Fibroblast of skin of scalp (primary cell): ENCODE data around the gene UBXN10.

Source experiments
- DNase-seq: peaks from one replicate; pipeline ENCODE4 v3.0.0-alpha.2; 2013

Gene UBXN10

DNA sequence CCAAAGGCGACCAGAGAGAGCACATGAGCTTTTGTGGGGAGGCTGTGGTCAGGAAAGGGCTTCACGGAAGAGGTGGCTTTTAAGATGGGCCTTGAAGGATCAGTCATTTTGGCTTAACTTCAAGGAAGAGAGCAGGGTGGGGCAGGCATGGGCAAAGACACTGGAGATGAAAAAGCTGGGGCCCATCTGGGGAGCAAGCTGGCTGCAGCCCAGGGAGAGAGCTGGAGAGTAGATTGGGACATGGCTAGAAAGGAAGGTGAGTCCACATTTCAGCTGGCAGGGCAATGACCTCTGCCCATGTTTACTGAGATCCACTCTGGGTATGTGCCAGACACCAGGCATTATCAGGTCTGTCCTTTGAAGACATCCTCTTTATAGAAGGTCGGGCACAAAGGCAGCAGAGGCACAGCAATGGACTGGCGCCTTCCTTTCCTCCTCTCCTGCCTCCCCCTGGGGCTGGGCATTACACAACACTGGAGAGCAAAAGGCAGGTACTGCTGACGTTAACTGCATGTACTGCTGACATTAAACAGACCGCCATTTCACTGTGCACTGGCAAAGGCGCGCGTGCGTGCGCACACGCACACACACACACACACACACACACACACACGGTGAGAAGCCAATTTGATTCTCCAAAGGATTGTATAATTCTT lies 2.2 kb upstream of the UBXN10 start:
- DNase-seq: no peak

DNA sequence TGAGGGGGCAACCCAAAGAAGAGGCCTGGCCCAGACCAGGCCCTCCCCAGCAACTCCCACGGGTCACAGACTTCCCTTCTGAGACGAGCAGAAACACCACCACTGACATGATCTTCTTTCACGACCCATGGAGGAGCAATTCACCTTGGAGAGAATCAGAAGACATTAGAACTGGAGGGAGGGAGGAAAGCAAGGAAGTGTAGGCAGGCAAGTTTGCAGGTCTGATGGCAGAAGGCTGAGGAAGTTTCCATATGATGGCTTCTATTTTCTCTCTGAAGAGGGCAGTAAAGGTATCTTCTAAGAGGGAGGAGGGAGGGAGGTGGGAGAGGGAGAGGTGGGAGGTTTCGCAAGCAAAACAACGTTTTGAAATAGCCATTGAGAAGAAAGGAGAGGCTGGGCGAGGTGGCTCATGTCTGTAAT lies 1.4 kb upstream of the UBXN10 start:
- DNase-seq: no peak

DNA sequence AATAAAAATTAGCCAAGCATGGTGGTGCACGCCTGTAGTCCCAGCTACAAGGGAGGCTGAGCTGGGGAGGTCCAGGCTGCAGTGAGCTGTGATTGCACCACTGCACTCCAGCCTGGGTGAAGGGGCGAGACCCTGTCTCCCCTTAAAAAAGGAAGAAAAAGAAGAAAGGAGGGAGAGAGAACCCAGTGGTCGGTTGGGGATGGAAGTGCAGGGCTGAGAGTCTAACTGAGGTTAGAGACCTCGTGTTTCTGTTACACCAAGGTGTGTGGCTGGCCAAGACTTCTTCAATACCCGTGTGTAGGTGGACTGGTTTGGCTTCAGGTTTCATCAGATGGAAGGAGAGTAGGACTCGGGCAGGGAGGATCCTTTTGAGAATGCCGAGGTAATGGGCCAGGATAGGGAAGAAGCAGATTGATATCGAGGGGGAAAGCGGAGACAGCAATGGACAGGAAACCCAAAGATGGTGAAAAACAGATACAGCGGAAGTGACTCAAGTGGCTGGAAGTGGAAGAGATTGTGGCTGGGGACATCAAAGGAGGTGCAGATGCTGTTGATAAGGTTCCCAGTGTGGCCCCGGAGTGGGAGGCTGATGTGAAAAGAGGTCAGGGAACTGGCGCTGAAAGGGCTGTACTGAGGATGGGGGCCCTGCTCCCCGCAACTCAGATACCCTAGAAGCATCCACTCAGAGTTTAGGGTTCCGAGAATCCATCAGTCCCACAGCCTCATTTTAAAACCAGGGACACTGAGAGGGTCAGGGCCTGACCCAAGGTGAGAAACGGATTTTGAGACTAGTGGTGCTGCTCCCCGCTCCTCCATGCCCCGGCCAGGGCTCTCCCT lies 681 bp upstream of the UBXN10 start:
- DNase-seq: no peak

DNA sequence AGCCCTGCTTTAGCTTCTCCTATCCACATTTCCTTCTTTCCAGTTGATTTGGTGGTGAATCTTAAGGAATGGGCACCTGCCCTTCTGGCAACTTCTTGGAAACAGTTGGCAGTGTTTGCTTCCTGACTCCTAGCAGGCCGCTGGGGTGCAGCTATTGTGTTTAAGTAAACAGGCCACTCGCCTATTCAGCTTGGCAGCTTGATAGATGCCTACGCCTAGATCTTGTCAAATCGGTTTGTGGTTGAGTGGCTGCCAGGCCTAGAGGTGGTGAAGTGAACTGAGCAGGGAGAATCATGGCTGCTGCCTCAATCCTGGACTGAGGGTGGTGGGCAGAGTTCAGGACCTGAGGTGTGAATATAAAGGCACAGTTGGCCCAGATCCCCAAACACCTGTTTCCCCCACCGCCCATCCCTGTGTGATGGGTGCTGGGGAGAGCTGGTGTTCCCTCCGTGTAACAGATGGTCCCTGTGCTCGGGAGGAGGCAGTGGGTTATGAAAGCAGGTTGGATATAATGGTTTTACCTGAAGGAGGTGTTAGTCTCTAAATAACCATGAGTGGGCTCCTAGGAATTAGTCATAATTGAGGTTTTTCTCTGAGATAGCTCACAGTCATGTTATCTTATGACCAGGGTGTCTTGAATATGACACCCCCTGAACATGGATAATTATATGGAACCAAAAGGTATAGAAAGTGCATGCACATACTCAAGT lies 1.4 kb downstream of the UBXN10 start:
- DNase-seq: no peak

DNA sequence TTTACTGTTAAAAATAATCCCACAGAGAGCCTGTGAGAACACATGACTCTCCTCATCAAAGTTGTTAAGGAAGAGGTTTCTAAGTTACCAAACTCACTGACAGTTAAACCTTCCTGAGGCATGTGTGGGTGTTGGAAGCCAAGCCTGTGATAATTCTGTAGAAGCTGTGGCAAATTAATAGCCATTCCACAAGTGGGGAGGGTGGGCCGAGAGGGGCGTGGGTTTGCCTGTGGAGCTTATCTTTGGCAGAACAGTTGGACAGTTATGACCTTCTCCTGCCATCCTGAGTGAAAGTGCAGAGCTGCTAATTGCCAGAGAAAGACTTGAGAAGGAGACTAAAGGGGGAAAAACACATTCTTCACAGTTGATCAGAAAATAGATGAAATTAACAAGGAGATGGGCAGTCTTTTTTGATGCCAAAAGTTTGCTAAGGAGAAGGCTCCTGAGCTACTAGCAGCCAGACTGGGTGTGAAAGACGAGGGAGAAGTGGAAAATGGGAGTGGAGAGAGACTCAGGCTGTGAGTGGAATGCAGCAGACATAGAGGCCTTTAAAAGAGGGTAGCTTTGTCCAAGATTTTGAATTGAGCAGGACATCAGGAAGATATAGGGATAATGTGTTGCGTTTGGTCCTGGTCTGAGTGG lies 2.0 kb downstream of the UBXN10 start:
- no peak for DNase-seq

DNA sequence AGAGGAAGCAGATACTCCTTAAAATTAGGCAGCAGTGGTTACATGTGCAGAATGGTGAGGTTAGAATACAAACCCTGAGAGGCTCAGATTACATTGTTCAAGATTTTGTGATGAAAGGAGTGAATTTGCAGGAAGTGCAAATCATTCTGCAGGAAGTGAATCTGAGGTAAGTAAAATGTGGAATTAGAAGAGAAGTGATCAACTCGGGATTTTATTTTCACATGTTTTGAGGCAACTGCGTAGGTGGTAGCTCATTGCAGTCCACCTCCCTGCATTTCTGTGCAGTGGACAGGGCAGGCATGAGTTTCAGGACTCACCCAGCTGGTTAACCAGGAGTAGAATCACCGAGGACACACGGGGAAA lies 2.5 kb downstream of the UBXN10 start:
- DNase-seq: no peak

DNA sequence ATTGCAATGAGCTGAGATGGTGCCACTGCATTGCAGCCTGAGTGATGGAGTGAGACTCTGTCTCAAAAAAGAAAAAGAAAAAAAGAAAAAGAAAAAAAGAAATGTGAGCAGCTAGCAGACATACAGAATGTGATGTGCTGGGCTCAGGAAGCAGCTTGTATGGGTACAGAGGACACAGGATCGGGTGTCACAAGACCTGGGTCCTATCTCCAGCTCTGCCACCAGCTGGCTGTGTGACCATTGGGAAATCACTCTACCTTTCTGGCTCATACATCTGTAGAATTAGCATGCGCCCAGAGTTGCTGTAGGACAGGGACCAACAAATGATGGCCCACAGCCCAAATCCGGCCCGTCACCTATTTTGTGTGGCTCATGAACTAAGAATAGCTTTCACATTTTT lies 3.8 kb downstream of the UBXN10 start:
- DNase-seq: no peak

DNA sequence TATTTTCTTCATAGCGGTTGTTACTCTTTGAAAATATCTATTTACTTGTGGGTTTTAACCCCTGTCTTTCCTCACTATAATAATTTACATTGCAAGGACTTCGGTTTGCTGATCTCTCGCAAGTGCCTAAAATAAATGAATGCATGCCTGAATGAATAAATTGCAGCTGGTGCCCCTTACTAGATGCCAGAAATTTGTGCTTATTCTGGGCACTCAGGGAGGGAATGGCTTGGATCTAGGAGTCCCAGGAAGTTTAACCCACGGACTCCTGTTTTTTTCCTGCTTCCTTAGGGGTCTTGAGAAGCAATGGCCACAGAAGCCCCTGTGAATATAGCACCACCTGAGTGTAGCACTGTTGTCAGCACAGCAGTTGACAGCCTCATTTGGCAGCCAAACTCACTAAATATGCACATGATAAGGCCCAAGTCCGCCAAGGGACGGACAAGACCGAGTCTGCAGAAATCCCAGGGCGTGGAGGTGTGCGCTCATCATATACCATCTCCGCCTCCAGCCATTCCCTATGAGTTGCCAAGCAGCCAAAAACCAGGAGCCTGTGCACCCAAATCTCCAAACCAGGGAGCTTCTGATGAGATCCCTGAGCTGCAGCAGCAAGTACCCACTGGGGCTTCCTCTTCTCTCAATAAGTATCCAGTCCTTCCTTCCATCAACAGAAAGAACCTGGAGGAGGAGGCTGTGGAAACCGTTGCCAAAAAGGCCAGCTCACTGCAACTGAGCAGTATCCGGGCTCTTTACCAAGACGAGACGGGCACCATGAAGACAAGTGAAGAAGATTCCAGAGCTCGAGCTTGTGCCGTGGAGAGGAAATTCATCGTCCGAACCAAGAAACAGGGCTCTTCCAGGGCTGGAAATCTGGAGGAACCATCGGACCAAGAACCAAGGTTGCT lies 4.6 kb downstream of the UBXN10 start:
- DNase-seq: no peak

DNA sequence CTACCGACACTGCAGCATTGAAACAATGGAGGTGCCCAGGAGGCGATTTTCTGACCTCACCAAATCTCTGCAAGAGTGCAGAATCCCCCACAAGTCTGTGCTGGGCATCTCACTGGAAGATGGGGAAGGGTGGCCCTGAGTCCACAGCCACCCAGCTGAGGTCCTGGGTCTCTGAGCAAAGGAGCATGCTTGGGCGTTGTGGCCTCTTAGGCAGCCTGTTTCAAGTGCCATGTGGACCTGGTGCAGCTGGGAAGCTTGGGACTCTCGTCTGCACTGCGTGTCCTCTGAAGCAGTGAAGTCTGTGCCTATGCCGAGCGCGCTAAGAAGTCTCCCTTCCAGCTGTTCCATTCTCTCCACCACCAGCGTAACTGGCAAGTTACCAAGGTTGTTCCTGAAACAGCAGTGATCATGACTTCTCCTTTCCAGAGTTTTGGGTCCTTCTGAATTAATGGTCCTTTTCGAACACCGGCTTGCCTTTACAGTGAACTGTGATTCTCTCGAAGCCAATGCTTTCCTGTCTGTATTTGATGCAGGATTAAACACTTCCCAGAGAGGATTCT lies 5.5 kb downstream of the UBXN10 start:
- no peak for DNase-seq

DNA sequence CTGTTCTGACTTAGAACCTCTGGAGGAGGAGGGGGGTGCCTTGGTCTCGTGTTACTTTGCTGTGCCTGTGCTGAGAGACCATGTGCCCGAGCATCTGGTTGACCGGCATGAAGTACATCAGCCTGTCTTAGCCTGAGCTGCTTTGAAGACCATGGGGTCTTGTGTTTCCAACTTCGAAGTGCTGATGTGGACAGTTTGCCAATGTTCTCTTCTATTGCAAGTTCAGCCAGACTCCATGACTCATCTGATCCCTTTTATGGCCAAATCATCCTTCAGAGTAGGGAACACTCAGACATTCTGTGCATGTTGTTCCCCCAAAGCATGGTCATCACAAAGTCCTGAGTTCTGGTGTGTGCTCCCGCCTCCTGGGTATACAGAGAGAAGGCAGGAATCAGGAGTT lies 6.5 kb downstream of the UBXN10 start:
- no peak for DNase-seq

DNA sequence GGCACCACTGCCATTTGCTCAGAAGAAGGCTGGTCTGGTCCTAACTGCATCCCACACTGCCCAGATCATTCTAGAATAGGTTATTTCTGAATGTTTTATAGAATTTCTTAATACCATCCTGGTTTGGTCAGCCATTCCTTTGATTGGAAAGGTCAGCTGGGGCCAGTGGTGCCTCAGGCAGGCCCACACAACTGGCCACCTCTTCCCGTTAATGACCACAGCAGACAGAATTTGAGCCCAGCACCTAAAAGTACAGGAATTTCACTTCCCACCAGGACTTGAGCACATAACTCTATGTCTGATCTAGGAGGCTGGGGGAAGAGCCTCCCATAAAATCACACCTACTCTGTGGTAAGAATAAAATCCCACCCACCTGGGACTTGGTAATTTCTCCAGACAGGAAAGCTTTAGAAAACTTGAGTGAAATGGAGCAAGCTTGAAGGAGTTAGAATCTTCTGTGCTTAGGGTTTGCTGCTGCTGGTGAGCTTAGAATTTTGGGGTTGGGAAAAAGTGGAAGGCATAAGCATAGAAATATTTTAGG lies 7.0 kb downstream of the UBXN10 start:
- DNase-seq: no peak

DNA sequence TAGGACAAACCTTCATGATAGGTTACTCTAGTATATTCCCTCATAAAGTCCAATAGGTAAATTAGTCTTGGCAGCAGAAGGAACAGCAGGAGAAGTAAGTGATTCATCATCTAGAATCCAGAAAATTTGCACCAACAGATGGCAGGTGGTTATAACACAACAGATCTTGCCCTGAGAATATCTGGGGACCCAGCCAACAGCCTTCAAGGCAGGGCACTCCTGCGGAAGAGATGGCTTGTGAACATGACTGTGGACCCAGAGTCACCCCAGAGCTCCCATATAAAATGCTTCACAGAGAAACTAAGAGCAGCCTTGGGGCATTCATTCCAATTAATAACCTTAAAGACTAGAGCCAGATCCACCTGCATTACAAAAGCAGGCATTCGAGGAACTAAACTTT lies 8.3 kb downstream of the UBXN10 start:
- no peak for DNase-seq

DNA sequence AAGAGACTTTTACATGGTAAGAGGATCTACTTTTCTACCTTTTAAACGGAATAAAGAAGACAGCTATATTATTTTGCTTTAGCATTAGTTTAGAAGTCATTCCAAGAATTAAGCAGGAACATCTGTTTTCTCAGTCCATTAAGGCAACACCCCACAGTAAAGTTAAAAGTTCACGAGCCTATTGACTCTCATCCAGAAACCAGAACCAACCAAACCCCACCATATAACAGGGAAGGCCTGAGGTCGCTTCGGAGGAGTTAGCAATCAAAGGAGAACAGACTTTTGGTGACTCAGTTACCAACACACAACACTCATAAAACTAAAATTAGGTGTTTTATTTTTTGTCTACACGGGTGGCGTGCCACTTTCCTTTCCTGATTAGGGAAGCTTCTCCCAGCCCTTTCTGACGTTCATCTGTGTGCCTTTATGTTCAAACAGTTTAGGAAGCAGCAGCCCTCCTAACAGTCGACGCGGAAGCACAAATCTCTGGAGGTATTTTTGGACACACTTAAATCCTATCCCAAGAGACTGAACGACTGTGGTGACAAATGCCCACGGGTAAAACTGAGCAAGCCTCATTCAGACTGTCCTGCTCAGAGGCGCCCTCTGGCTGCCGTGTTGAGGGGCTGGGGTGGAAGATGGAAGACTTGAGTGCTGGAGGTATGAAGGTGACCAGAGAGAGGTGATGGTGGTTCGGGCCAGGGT lies 9.0 kb downstream of the UBXN10 start:
- peak; percentile 46 for DNase-seq

DNA sequence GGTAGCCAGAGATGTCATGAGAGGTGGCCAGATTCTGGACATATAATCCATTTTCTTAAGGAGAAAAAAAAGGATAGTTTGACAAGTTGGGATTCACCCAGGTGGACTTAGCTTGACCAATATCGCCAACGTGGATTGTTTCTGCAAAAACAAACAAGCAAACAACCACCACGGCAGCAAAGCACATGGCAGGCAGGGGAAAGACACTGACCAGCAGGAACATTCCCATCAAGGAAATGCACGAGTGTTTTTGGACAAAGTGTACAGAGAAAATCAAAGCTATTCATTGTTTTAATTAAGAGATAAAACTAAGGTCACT lies 9.5 kb downstream of the UBXN10 start:
- no peak for DNase-seq

DNA sequence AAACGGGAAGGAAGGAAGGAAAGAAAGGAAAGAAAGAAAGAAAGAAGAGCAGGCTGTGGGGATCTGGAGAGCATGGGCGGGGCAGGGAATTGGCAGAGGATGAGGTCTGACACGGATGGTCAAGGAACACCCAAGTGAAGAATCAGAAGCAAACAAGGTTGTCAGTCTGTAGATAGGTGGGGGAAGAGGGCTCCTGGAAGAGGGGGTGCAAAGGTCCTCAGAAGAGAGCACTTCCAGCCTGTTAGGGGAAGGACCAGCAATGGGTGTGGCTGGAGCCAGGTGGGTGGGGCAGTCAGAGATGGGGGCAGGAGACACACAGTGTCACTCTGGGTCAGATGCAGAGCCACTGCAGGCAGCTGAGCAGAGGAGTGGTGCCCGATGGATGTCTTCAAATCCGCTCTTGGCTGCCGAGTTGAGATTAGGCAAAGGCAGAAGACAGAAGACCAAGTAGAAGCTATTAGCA lies 11.5 kb downstream of the UBXN10 start:
- no peak for DNase-seq

DNA sequence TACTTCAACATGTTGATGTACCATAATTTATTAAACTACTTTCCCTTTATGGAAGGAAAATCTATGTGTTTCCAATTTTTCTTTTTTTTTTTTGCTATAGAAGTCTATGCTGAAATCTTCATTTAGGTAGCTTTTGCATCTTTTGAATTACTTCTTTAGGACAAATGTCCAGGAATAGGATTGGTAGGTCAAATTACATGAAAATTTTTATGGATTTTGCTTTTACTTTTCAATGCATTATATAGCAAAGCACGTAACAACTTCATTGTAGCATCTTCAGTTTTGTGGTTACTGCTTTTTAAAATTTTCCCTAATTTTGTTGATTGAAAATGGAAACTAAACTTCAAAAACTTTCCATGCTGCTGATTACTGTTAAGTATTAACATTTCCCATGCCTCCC lies 12.4 kb downstream of the UBXN10 start:
- no peak for DNase-seq

DNA sequence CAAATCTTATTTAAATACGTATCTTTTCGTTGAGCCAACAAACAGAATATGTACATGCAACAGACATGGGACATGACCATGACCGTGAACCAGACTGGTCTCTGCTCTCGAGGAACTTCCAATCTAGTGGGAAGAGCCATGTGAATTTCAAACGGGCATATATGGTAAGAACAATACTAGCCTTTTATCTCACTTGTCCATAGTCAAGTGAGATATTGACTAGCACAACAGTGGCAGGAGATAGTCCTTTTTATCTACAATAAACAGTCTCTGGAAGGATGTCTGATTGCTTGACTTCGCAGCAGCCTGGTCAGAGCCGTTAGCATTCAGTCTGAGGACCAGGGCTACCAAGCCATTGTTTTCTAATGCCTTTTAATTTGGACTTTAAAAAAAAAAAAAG lies 13.0 kb downstream of the UBXN10 start:
- DNase-seq: no peak

DNA sequence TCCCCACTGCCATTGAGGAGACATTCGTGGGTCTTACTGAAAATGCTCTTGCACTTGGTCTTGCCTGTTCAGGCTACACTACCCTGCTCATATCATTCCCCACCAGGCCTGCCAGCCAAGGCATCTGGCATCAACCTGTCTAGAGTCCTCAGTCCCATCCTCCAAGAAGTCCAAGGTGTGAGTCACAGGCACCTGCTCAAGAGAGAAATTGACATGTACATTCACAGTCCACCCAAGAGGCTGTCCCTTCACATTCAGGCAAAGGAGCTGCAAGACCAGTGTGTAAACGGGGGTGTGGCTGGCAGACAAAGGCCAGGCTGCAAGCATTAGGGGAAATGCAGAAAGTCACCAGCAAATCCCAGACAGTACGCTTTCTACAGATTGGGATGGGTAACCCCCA lies 13.5 kb downstream of the UBXN10 start:
- DNase-seq: no peak

DNA sequence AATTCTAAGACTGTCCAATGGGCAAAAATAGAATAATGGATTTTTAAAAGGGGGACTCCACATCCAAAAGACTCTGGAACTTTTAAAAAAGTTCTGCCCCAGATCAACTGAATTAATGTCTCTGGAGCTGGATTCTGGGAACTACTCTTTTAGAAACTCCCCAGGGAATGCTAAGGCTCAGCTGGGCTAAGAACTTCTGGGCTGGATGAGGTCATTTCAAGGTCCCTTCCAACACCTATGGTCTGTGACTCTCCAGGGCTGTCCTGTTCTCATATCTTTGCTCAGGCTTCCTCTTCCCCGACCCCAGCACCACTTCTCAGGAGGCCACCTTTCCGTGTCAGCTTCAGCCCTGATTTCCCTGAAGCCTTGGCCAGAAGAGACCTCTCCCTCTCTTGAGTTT lies 13.9 kb downstream of the UBXN10 start:
- no peak for DNase-seq

DNA sequence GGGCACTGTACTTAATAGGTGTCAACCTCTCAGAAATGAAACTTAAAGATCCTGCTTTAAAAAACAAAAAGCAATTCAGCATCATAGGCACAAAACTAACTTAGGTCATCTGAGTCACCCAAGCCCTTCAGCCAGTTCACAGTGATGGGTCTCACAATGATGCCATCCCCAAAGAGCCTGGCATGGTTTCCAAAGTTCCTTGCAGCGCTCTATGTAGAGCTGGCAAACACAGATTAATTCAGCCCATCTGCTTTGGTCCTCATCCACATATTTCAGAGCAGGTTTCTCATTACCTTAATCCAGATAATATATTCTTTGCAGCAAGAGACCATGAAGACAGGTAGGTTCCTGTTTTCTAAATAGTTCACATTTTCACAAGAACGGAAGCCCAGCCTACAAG lies 15.1 kb downstream of the UBXN10 start:
- DNase-seq: no peak

DNA sequence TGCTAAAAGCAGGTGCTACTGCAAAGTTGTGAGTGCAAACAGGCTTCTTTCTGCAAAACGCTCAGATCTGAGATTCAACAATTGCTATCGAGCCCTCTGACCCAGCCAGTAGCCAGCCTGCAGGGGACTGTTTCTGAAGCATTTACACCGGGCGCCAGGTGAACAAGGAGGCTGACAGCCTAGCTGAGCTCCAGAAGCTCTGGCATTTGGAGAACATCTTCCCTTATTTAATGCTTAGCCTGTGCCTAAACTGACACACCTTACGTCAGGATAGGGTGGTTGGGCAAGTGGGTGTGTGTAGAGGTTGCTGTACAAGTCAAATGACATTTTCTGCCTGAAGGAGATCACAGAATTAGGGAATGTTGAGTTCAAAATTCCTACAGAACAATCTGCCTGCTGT lies 16.3 kb downstream of the UBXN10 start:
- DNase-seq: no peak
